IMR-90 (cell line): ENCODE data around the gene PPFIBP2.

Experiments used
- CEBPB ChIP-seq: IDR thresholded peaks from 2 replicates; pipeline ENCODE4 v1.6.1; 2012; ENCODE audit warnings: low read depth, low read length, improper control_type of control experiment
- FOS ChIP-seq: fragments of 150-350 bp; IDR thresholded peaks from 2 replicates; pipeline ENCODE4 v1.6.1; 2016; ENCODE audit warnings: low read depth, low read length
- MAFK ChIP-seq: IDR thresholded peaks from 2 replicates; pipeline ENCODE4 v1.6.1; 2012; ENCODE audit warnings: low read depth, low read length, improper control_type of control experiment
- MXI1 ChIP-seq: IDR thresholded peaks from 2 replicates; pipeline ENCODE4 v1.6.1; 2012; ENCODE audit warnings: low read depth, mild to moderate bottlenecking, low read length, moderate library complexity, borderline replicate concordance
- POLR2A ChIP-seq: IDR thresholded peaks from 2 replicates; pipeline ENCODE4 v1.6.1; 2012; ENCODE audit warnings: mild to moderate bottlenecking, low read depth, low read length
- TF ChIP-seq, protein P1 (sequence below): conservative IDR thresholded peaks from 2 replicates; pipeline ENCODE4 v1.5.1; 2012; ENCODE audit warnings: mild to moderate bottlenecking, low read depth, low read length, improper control_type of control experiment
- TF ChIP-seq, protein P2 (sequence below): fragments of 150-350 bp; IDR thresholded peaks from 2 replicates; pipeline ENCODE4 v1.6.1; 2017; ENCODE audit warnings: mild to moderate bottlenecking, antibody characterized with exemption, low read length, low read depth

DNA sequence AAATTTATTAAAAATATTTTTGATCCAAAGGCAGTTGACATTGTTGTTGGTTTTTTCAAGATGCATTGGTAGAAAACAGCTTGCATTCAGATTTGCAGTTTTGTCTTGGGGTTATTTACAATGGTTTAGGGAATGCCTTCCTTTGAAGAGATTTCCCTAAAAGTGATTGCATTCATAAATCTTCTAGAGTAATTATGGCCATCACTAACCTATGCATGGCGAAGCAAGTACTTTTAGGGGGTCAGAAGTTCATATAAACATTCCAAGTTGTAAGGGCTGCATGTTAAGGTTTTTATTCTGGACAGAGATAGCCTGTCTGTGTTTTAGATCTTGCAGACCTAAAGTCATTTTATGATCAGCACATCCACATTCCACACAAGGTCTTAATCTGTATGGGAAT, 53.5 kb downstream of the PPFIBP2 start:
- TF ChIP-seq, protein P1, sequence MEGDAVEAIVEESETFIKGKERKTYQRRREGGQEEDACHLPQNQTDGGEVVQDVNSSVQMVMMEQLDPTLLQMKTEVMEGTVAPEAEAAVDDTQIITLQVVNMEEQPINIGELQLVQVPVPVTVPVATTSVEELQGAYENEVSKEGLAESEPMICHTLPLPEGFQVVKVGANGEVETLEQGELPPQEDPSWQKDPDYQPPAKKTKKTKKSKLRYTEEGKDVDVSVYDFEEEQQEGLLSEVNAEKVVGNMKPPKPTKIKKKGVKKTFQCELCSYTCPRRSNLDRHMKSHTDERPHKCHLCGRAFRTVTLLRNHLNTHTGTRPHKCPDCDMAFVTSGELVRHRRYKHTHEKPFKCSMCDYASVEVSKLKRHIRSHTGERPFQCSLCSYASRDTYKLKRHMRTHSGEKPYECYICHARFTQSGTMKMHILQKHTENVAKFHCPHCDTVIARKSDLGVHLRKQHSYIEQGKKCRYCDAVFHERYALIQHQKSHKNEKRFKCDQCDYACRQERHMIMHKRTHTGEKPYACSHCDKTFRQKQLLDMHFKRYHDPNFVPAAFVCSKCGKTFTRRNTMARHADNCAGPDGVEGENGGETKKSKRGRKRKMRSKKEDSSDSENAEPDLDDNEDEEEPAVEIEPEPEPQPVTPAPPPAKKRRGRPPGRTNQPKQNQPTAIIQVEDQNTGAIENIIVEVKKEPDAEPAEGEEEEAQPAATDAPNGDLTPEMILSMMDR: no peak
- no peak for TF ChIP-seq POLR2A
- no peak for TF ChIP-seq CEBPB
- TF ChIP-seq MXI1: no peak
- no peak for TF ChIP-seq MAFK
- TF ChIP-seq, protein P2, sequence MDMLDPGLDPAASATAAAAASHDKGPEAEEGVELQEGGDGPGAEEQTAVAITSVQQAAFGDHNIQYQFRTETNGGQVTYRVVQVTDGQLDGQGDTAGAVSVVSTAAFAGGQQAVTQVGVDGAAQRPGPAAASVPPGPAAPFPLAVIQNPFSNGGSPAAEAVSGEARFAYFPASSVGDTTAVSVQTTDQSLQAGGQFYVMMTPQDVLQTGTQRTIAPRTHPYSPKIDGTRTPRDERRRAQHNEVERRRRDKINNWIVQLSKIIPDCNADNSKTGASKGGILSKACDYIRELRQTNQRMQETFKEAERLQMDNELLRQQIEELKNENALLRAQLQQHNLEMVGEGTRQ: no peak
- TF ChIP-seq FOS: no peak
